MM.1S (cell line): ENCODE measurements around the gene TMEM60.

Experiments used
- DNase-seq: peaks from one replicate; pipeline ENCODE4 v3.0.0-alpha.2; 2015
- H2AFZ ChIP-seq: fragments of 300-600 bp; sonication (generic); 2 replicates; pipeline ENCODE4 v1.6.0; 2016; ENCODE audit warnings: antibody characterized with exemption, low read length
- H3F3A ChIP-seq: fragments of 300-600 bp; sonication (generic); 2 replicates; pipeline ENCODE4 v1.6.1; 2016; ENCODE audit warnings: mild to moderate bottlenecking, antibody characterized with exemption, low read length, moderate library complexity, mixed read lengths; ENCODE audit not compliant: insufficient read depth
- H3K27ac ChIP-seq: fragments of 300-600 bp; sonication (generic); 2 replicates; pipeline ENCODE4 v1.5.1; 2016; ENCODE audit warnings: mild to moderate bottlenecking, low read length
- H3K27me3 ChIP-seq: fragments of 300-600 bp; sonication (generic); replicated peaks from 2 replicates; pipeline ENCODE4 v1.6.0; 2016; ENCODE audit warnings: low read length; ENCODE audit not compliant: insufficient read depth
- H3K36me3 ChIP-seq: fragments of 300-600 bp; sonication (generic); replicated peaks from 2 replicates; pipeline ENCODE4 v1.6.1; 2016; ENCODE audit warnings: mild to moderate bottlenecking, low read length, mixed read lengths; ENCODE audit not compliant: insufficient read depth
- H3K4me1 ChIP-seq: fragments of 300-600 bp; sonication (generic); 2 replicates; pipeline ENCODE4 v1.6.1; 2016; ENCODE audit warnings: low read length, mixed read lengths
- H3K4me2 ChIP-seq: fragments of 300-600 bp; sonication (generic); 2 replicates; pipeline ENCODE4 v1.6.0; 2016; ENCODE audit warnings: low read depth, low read length
- H3K4me3 ChIP-seq: fragments of 300-600 bp; sonication (generic); 2 replicates; pipeline ENCODE4 v1.5.1; 2016; ENCODE audit warnings: low read length, mixed read lengths
- H3K79me2 ChIP-seq: fragments of 300-600 bp; sonication (generic); 2 replicates; pipeline ENCODE4 v1.6.1; 2016; ENCODE audit warnings: mixed run types, low read length, mixed read lengths
- H3K9ac ChIP-seq: fragments of 300-600 bp; sonication (generic); 2 replicates; pipeline ENCODE4 v1.6.1; 2016; ENCODE audit warnings: low read length, mixed read lengths
- H3K9me2 ChIP-seq: fragments of 300-600 bp; sonication (generic); replicated peaks from 2 replicates; pipeline ENCODE4 v1.6.1; 2016; ENCODE audit warnings: mild to moderate bottlenecking, low read length, mixed read lengths; ENCODE audit not compliant: insufficient read depth
- H3K9me3 ChIP-seq: fragments of 300-600 bp; sonication (generic); replicated peaks from 2 replicates; pipeline ENCODE4 v1.6.1; 2016; ENCODE audit warnings: mild to moderate bottlenecking, low read length, mixed read lengths; ENCODE audit not compliant: insufficient read depth
- H4K20me1 ChIP-seq: fragments of 300-600 bp; sonication (generic); 2 replicates; pipeline ENCODE4 v1.6.1; 2016; ENCODE audit warnings: mild to moderate bottlenecking, low read length, moderate library complexity, mixed read lengths; ENCODE audit not compliant: insufficient read depth
- EZH2 ChIP-seq: fragments of 300-600 bp; sonication (generic); optimal IDR thresholded peaks from 2 replicates; pipeline ENCODE3; 2017; ENCODE audit warnings: low read depth, mild to moderate bottlenecking, antibody characterized with exemption, low read length, mixed read lengths
- EZH2phosphoT487 ChIP-seq: fragments of 300-600 bp; sonication (generic); IDR thresholded peaks from 2 replicates; pipeline ENCODE4 v1.6.1; 2018; ENCODE audit warnings: antibody characterized with exemption, low read length
- TF ChIP-seq, protein P1 (sequence below): fragments of 300-600 bp; sonication (generic); IDR thresholded peaks from 2 replicates; pipeline ENCODE4 v1.5.1; 2016; ENCODE audit warnings: antibody characterized with exemption, low read length, mixed read lengths

The TMEM60 gene

GRCh38 chr7:77783545-77783944 is 14.7 kb downstream of the TMEM60 start:
- H3K4me3 ChIP-seq: no peak overlapping the region
- DNase-seq: no peak
- H3K27ac ChIP-seq: no peak overlapping the region
- H2AFZ ChIP-seq: no peak overlapping the region
- no peaks in the 10 kb centered on the region for H3K79me2 ChIP-seq
- no peaks in the 10 kb centered on the region for H3K9me2 ChIP-seq
- TF ChIP-seq EZH2 (no peak), EZH2phosphoT487 (no peak)
- TF ChIP-seq, protein P1, sequence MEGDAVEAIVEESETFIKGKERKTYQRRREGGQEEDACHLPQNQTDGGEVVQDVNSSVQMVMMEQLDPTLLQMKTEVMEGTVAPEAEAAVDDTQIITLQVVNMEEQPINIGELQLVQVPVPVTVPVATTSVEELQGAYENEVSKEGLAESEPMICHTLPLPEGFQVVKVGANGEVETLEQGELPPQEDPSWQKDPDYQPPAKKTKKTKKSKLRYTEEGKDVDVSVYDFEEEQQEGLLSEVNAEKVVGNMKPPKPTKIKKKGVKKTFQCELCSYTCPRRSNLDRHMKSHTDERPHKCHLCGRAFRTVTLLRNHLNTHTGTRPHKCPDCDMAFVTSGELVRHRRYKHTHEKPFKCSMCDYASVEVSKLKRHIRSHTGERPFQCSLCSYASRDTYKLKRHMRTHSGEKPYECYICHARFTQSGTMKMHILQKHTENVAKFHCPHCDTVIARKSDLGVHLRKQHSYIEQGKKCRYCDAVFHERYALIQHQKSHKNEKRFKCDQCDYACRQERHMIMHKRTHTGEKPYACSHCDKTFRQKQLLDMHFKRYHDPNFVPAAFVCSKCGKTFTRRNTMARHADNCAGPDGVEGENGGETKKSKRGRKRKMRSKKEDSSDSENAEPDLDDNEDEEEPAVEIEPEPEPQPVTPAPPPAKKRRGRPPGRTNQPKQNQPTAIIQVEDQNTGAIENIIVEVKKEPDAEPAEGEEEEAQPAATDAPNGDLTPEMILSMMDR: no peak
- no peaks in the 10 kb centered on the region for H3K4me1 ChIP-seq
- H3K9me3 ChIP-seq: no peaks in the 10 kb centered on the region
- no peak overlapping the region for H3K4me2 ChIP-seq
- H3K9ac ChIP-seq: no peak overlapping the region
- peaks cover 2% of the 10 kb centered on the region; the same call in 1 of the 2 replicates for H3K36me3 ChIP-seq
- H3F3A ChIP-seq: no peaks in the 10 kb centered on the region
- H4K20me1 ChIP-seq: no peaks in the 10 kb centered on the region
- no peaks in the 10 kb centered on the region for H3K27me3 ChIP-seq

DNA sequence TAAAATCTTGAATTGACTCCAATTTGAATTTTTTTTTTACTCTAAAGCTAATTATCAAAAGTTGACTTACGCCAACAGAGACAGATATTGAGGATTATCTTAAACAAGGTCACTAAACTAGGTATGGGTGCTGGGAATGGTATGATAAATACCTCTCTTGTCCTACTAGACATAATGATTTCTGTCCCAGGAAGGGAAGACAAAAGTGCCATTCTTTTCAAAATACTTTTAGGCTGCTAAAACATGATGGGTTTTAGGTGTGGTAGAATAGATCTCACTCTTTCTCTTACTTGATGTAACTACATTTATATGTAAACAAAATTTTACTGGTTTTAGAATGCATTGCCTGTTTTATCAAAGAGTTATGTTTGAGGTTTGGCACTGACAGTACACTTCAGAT is 15.1 kb downstream of the TMEM60 start:
- no peaks in the 10 kb centered on the region for H3K9me2 ChIP-seq
- no peak overlapping the region for H2AFZ ChIP-seq
- TF ChIP-seq EZH2phosphoT487 (no peak), EZH2 (no peak)
- TF ChIP-seq, protein P1: no peak
- no peaks in the 10 kb centered on the region for H4K20me1 ChIP-seq
- H3F3A ChIP-seq: no peaks in the 10 kb centered on the region
- no peaks in the 10 kb centered on the region for H3K27me3 ChIP-seq
- no peak for DNase-seq
- no peak overlapping the region for H3K27ac ChIP-seq
- H3K4me2 ChIP-seq: no peak overlapping the region
- no peaks in the 10 kb centered on the region for H3K4me1 ChIP-seq
- H3K9me3 ChIP-seq: no peaks in the 10 kb centered on the region
- no peaks in the 10 kb centered on the region for H3K79me2 ChIP-seq
- no peak overlapping the region for H3K9ac ChIP-seq
- no peak overlapping the region for H3K4me3 ChIP-seq
- H3K36me3 ChIP-seq: peaks cover 6% of the 10 kb centered on the region; the same call in 1 of the 2 replicates

- no peak overlapping the region for H3K27ac ChIP-seq
- H4K20me1 ChIP-seq: no peaks in the 10 kb centered on the region
- peaks cover 6% of the 10 kb centered on the region; the same call in 1 of the 2 replicates for H3K36me3 ChIP-seq
- no peak overlapping the region for H3K4me2 ChIP-seq
- H3K9me3 ChIP-seq: no peaks in the 10 kb centered on the region
- no peak overlapping the region for H3K4me3 ChIP-seq
- no peaks in the 10 kb centered on the region for H3K4me1 ChIP-seq
- DNase-seq: no peak
- TF ChIP-seq EZH2phosphoT487 (no peak), EZH2 (no peak)
- TF ChIP-seq, protein P1: no peak
- H3K9me2 ChIP-seq: no peaks in the 10 kb centered on the region
- no peak overlapping the region for H2AFZ ChIP-seq
- H3F3A ChIP-seq: 0 out of 2 replicates have a peak, but pooled peaks cover 1% of the 10 kb centered on the region
- H3K9ac ChIP-seq: no peak overlapping the region
- H3K27me3 ChIP-seq: no peaks in the 10 kb centered on the region
- 0 out of 2 replicates have a peak, but pooled peaks cover 1% of the 10 kb centered on the region for H3K79me2 ChIP-seq
These were observed 15.9 kb downstream of the TMEM60 start for GRCh38 chr7:77782383-77782782.
